T47D (cell line): ENCODE measurements around the gene PDIA5.

Experiments
- DNase-seq, 2 experiments: peaks; one replicate each; pipeline versions ENCODE4 v3.0.0 to v3.0.0-alpha.2; 2011 to 2012; ENCODE audit warnings: low read depth in 1 of 2, low spot score in 1 of 2
- JUND ChIP-seq: IDR thresholded peaks from 2 replicates; pipeline ENCODE4 v1.6.1; 2012; ENCODE audit warnings: low read depth
- in situ Hi-C: cut with HindIII; loops from 2 replicates; pipeline ENCODE4 v1.10.0; 2016; ENCODE audit warnings: low sequenced_read_pairs, low pct_unique_long_range_greater_than_20kb

PDIA5 gene

DNA sequence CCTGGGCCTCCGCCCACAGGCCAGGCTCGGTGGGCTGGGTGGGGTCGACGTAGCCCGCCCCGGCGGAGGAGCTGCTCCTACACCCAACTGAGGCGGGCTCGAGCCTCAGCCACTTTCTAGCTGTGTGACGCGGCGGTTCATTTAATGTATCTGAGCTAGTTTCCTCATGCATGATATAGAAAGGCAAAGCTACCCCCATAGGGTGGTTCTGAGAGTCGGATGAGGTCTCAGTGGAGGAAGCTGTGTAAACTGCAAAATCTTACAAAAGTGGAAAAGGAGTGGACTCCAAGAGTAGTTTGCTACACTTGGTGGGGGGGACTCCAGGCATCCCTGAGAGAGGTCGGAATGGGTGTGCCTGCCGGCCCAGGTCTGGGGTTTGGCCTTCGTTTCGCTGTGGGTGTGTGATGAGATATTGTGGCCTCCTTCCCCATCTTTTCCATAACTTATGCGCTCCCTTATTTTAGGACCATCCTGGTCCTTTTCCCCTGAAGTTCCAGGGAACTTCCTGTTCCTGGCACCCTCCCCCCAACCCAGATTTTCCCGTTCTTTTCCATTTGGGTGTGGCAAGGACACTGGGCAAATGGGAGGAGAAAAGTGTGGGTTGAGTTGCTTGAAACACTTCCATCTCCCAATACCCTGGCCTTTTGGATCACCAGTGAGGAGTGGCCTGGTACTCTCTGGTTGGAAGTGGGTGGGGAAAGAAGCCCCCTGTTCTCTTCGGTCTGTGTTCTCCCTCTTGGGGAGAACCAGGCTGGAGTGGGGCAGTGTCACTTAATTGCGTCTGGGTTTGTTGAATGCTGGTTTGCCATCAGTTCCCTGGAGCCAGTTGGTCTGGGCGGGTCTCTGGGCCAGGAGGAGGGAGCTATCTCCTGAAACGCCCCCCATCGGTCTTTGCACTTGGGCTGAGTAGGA, 1.1 kb downstream of the PDIA5 start:
- in situ Hi-C loops, result no loop called here
- no peak for TF ChIP-seq JUND
- peak in 1 of 2 experiments; percentile 58 for DNase-seq

DNA sequence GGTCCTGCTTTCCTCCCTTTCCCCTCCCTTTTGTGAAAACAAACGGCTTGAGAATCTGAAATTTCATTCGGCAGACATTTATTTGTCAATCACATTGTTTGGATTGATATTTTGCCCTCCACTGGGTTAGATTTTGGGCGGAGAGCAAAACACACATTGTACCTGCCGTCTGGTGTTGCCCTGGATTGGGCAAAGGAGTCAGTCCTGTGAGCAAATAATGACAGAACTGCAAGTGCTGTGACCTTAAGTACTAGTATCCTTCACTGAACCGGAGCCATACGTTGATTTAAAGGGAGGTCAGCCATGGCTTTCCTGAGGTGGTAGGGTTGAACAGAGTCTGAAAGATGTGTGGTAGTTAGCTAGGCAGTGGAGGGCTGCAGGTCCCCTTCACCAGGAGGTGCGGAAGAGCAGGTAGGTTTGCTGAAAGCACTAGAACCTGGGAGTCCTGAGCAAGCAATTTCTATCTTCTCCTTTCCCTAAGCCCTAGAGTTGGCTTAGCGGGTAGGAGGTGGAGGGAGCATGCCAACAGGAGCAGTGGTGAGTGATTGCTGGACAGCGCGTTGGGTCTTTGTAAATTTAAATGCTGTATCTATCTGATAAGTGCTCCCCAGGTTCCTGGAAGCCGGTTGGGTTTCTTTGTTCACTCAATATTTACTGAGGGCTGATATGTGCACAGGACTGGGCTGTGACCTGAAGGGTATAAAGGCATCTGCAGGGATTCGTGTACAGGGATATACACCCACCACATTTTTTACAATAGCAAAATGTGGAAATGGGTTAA, 2.0 kb downstream of the PDIA5 start:
- TF ChIP-seq JUND, result no peak
- peak; percentile 29 to 52 for DNase-seq
- in situ Hi-C loops, result no loop called here

DNA sequence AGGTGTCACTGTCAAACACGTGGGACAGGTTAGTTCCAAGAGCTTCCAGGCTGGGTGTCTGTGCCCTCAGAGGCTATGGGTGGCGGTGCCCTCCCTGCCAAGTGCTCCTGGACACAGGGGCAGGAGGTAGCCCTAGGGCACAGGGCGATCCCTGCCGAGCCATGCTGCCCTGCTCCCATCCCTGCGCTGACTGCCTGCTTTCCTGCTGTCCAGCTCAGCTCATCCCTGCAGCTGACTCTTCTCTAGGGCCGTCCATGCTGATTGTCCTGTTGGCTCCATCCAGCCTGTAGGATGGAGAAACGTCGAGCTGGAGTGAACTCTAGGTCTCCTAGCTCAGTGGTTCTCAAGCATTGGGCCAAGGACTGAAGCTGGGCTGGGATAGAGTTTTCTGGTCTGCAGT, 3.7 kb downstream of the PDIA5 start:
- in situ Hi-C loops, result no loop called here
- no peak for TF ChIP-seq JUND

DNA sequence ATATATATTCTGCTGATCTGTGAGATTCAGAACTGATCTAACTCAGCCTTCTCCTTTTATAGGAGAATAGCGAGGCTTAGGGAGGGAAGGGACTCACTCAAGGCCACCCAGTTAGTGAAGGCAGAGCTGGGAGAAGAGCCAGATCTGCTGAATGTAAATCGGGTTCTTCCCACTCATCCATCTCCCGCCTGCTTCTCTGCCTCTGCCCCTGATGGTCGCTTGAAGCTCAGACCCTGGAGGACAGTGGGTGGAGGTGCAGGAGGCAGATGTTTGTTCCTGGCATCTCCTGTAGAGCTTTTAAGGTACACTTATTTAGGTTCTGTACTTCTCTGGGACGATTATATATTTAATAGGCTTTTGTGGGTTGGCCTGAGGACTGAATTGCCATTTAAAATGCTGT, 4.3 kb downstream of the PDIA5 start:
- DNase-seq, result no peak
- no peak for TF ChIP-seq JUND
- in situ Hi-C loops, result no loop called here

More for the DNA sequence above, 3.7 kb downstream of the PDIA5 start:
- no peak for DNase-seq

DNA sequence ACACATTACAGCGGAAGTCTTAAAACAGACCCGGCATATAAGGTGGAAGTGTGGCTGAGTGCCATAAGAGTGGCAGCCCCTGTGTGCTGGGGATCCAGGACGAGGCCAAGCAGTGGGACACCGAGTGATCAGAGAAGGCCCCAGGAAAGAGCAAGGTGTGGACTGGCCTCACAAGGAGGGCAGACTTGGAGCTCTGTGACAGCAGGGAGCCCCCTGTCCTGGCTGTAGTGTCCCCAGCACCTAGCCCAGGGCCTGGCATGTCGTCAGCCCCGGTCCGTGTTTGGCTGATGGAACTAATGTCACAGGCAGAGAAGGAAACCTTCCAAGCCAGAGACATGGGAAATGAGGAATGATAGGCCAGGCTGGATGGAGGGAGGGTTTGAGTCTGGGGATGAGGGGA, 4.8 kb downstream of the PDIA5 start:
- in situ Hi-C loops, result no loop called here
- TF ChIP-seq JUND, result no peak
- no peak for DNase-seq

DNA sequence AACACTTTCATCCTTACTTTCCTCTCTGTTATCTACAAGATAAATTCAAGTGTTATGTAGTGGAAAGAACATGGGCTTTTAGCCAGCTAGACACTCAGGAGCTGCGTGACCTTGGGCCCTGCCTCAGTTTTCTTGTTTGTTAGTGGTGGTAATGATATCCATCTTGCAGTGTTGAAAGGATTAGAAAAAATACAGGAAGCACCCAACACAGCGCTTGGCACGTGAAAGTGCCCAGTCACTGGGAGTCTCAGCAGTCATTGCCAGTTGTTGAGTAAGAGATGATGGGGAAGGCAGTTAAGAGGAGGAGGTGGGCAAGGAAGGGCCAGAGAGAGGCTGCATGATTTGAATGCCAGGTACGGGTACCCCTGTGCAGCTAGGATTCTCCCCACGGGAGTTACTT, 5.3 kb downstream of the PDIA5 start:
- in situ Hi-C loops, result no loop called here
- no peak for TF ChIP-seq JUND
- DNase-seq, result no peak

DNA sequence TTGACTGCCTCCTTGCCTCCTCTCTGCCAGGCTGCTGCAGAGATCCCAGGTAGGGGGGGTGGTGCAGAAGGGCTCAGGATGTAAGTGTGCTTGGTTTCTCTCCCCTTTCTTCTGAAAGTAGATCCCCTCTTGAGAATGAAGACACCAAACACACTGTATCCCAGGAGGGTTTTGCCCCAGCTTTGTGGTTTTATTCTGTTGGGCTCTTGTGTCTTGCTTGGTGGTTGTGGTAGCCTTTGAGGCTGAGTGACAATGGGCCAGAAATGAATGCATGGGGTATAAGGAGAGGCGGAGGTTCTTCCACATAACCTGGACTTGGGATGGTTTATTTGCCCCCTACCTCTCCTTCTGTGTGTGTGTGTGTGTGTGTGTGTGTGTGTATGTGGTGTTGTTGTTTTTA, 5.7 kb downstream of the PDIA5 start:
- in situ Hi-C loops, result no loop called here
- no peak for TF ChIP-seq JUND
- no peak for DNase-seq

DNA sequence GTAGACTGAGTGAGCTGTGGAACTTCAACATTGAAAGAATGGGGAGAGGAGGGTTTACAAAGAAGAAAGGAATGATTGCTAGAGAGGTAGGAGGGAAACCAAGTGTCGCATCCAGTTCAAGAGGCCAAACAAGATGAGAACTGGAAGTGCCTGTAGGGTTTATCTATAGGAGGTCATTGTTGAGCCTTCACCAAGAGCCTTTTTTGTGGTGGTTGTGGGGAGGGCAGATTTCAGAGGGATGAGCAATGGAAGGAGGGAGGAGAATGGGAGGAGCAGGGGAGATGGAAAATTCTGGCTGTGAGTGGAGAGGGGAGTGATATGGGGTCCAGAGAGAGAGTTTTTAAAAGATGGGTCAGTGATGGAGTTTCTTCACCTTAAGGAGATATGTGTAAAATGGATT, 8.5 kb downstream of the PDIA5 start:
- TF ChIP-seq JUND, result no peak
- no peak for DNase-seq
- in situ Hi-C loops, result no loop called here

DNA sequence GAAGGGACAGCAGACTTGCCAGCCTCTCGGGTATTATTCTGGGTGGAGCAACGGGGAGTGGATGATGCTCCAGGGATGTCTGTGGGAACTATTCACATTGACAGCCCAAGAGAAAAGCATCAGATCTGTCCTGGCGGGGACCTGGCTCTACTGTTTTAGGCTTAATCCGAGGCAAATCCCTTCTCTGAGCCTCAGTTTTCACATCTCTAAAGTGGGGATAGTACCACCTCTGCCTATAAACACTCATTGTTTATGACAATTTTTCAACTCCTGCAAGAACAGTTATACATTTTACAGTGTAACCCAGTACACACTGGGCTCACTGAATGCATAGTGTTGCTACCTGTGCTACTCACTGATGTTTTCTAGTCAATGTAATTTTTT, 9.3 kb downstream of the PDIA5 start:
- in situ Hi-C loops, result no loop called here
- DNase-seq, result no peak
- TF ChIP-seq JUND, result no peak

DNA sequence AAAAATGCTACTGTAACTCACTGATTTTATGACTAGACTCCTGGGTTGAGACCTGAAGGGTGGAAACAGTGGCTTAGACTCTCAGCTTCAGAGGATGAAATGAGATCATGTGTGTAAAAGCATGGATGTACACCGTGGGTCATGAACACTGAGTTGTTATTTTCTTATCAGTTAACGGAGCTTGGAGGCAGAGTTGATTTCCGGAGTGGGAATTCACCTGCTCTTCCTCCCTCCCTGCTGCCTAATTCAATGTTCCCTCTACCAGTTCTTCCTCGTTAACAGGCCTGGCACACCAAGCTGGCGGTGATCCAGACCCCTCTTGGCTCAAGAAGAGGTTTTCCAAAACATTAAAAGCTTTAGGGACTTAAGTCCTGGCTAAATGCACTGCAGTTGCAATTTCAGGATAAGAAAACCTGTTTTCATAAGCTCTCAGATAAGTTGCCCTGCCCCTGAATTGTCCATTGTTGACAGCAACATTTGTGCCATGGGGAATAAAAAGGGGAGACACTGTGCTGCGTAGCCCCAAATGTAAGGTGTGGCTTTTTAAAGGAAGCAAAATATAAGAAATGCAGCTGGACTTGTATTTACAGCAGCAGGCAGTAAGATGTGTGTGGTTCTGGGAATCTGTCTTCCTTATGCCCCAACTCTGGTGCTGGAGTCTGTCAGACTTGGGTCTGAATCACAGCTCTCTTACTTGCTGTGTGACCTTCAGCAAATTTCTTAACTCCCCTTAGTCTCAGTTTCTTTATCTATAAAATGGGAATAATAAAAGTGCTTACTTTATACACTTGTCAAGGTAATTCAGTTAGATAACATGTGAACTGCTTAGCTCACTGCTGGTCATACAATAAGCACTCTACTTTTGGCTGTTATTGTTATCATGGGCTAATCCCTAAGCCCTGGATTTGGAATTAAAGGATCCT, 9.9 kb downstream of the PDIA5 start:
- TF ChIP-seq JUND, result no peak
- DNase-seq, result peak in 1 of 2 experiments; percentile 18
- in situ Hi-C loops, result no loop called here

DNA sequence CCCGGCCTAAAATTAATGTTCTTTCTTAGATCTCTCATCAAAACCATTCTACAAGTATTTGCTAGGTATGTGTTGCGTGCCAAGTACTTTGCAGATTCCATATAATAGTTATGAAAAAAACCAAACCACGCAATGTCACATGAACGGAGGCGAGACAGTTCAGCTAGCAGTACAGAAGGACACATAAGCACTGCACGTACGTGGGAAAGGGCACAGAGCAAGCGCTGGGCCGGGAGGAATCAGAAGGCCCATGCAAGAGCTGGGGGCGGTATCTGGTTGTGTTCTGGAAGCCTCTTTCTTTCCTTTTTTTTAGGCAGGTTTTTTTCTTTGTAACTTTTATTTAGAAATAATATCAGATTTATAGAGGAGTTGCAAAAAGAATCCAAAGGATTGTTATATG, 11.3 kb downstream of the PDIA5 start:
- no peak for TF ChIP-seq JUND
- DNase-seq, result no peak
- in situ Hi-C loops, result no loop called here

DNA sequence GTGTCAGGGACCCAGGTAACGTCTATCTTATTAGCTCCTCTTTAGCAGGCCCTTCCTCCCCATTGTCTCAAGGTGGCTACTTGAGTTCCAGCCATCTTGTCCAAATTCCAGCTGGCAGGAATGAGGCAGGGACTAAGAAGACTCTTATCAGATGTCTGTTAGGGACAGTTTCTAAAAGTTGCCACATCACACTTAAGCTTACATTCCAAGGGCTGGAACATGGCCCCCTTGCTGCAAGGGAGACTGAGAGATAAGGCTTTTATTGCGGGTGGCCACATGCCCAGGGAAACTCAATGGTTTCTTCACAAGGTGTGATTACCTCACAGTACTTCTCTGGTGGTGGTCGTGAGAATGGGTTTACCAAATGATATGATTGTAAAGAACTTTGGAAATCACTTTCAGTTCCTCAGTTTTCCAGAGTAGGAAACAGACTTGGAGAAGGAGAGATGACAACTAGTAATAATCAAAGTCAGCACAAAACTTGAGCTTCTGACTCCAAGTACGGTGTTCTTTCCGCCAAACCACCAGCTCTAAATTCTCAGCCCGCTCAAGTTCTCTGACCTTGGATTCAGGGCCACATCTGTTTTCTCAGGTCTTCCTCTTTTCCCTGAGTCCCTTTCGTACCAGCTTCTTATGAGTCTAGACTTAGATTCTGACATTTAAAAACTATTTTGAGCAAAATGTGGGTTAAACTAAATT, 14.2 kb downstream of the PDIA5 start:
- TF ChIP-seq JUND, result no peak
- in situ Hi-C loops, result no loop called here
- no peak for DNase-seq
